ENCODE results near the gene COMP. TPM values are rescaled to one million over a fixed set of nuclear protein-coding genes. Genes with fewer than 3 reads are reported as not detected.
A peak's percentile ranks its signal among the peaks of the same experiment; 100 is the strongest.
"Not testable (repeated sequence)": the region's sequence is repeated elsewhere in the genome, so short reads cannot be mapped to it uniquely, and the experiment has no call there.

The COMP gene
- total and polyA plus RNA-seq, 8 donors, result 0.23 to 47.7 (median 0.26) TPM; not detected in 3

DNA sequence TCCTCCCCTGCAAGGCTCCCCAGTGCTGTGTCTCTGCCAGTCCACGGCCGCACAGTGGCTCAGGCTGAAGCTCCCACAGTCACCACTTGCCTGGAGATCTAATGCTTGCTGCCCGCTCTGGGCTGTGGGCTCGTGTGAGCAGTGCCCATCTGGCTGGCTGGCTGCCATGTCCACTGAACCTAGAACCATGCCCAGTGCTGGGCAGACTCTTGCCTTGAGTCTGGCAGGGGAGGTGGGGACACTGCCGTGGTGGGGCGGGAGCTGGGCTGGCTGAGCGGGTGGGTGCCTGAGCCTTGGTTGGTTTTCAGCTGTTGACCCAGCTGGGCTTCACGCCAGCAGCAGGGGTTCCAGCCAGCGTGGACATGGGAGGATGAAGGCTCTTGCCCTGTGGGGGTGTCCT lies 55.4 kb downstream of the COMP start:
- intact Hi-C loops (cut with DNase I), result no loop called here
- Histone ChIP-seq H3K27ac (no peak overlapping the region), H3K27me3 (no peaks in the 10 kb centered on the region), H3K36me3 (no peaks in the 10 kb centered on the region), H3K4me3 (no peak overlapping the region), H3K9me3 (no peaks in the 10 kb centered on the region), H3K4me1 (peaks cover 1% of the 10 kb centered on the region in 2 donors)
- no peak for DNase-seq
- TF ChIP-seq, protein P1, sequence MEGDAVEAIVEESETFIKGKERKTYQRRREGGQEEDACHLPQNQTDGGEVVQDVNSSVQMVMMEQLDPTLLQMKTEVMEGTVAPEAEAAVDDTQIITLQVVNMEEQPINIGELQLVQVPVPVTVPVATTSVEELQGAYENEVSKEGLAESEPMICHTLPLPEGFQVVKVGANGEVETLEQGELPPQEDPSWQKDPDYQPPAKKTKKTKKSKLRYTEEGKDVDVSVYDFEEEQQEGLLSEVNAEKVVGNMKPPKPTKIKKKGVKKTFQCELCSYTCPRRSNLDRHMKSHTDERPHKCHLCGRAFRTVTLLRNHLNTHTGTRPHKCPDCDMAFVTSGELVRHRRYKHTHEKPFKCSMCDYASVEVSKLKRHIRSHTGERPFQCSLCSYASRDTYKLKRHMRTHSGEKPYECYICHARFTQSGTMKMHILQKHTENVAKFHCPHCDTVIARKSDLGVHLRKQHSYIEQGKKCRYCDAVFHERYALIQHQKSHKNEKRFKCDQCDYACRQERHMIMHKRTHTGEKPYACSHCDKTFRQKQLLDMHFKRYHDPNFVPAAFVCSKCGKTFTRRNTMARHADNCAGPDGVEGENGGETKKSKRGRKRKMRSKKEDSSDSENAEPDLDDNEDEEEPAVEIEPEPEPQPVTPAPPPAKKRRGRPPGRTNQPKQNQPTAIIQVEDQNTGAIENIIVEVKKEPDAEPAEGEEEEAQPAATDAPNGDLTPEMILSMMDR (IDR thresholded peaks at IDR 0.05), result no peak
- ATAC-seq, result no peak

DNA sequence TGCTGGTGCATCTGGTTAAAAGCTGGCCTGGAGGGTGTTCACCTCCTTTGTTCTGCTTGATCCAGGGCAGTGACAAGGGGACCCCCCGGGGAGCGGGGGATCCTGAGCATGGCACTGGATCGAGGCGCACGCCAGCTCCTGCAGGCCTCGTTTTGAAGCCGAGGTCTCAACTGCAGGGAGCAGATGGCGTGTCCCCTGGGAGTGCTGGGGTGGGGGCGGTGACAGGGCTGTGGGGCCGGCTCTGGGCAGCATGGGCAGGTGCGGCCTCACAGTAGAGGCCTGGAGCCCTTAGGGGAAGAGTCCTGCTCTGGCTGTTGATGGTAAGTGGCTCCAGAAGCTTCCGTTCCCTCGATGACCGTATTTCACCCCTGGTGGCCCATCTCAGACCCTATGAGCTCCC lies 55.8 kb downstream of the COMP start:
- H3K9me3 ChIP-seq, result no peaks in the 10 kb centered on the region
- H3K4me3 ChIP-seq, result no peak overlapping the region
- H3K4me1 ChIP-seq, result no peaks in the 10 kb centered on the region
- no peaks in the 10 kb centered on the region for H3K27me3 ChIP-seq
- intact Hi-C loops (cut with DNase I), result no loop called here
- no peaks in the 10 kb centered on the region for H3K36me3 ChIP-seq
- TF ChIP-seq, protein P1 (IDR thresholded peaks at IDR 0.05), result no peak
- ATAC-seq, result no peak
- no peak overlapping the region for H3K27ac ChIP-seq
- no peak for DNase-seq

DNA sequence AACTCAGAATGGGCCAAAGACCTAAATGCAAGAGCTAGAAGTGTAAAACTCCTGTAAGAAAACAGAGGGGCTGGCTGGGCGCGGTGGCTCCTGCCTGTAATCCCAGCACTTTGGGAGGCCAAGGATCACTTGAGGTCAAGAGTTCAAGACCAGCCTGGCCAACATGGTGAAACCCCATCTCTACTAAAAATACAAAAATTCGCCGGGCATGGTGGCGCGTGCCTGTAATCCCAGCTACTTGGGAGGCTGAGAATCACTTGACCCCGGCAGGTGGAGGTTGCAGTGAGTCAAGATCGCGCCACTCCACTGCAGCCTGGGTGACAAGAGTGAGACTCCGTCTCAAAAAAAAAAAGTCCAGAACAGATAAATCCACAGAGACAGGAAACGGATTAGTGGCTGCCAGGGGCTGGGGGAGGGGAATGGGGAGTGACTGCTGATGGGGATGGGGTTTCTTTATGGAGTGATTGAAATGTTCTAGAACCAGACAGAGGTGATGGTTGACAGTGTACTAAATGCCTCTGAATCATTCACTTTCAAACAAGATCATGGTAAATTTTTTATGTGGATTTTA lies 57.3 kb downstream of the COMP start:
- H3K36me3 ChIP-seq; DNase-seq; H3K27ac ChIP-seq; ATAC-seq; intact Hi-C loops (cut with DNase I); H3K27me3 ChIP-seq; H3K4me3 ChIP-seq; H3K4me1 ChIP-seq; H3K9me3 ChIP-seq: not testable (repeated sequence)

DNA sequence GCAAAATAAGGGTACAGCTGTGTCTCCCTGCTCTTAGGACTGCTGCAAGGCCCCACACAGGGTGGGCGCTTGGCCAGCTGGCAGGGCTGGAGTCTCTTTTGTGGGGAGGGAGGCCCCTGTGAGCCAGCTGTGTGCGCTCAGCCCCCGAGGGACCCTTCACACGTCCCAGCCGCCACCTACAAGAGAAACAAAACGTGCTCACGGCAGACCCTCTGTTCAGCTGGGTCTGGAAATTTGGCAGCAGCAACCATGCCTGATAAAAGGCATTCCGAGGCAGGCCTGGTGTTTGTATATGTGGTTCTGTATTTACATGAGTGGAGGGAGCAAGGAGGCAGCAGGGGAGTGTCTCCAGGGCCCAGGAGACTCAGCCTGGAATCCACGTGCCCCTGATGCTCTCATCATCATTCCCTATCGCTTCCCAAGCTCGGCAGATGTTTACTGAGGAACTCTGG lies 57.9 kb downstream of the COMP start:
- Histone ChIP-seq H3K27me3 (no peaks in the 10 kb centered on the region), H3K9me3 (no peaks in the 10 kb centered on the region), H3K36me3 (no peaks in the 10 kb centered on the region), H3K27ac (no peak overlapping the region), H3K4me1 (no peaks in the 10 kb centered on the region), H3K4me3 (no peak overlapping the region)
- DNase-seq (peak in 2 of 4 donors; percentile 76 to 86), ATAC-seq (no peak)
- intact Hi-C loops (cut with DNase I), result no loop called here
- TF ChIP-seq, protein P1 (IDR thresholded peaks at IDR 0.05), result no peak

Other genes starting within 250 kb of the COMP start
- gene FKBP8, start 247.7 kb downstream of the COMP start, total RNA-seq, result 100 to 1,000 TPM; 176 to 195 TPM
- 100 to 1,000 TPM; 191 to 232 (median 218) TPM for gene FKBP8, start 247.7 kb downstream of the COMP start, polyA plus RNA-seq (ENCODE audit: insufficient read length in 6 of 6)
- gene KXD1, start 233.4 kb downstream of the COMP start, total RNA-seq, result 10 to 100 TPM; 68.9 to 86.2 TPM
- gene KXD1, start 233.4 kb downstream of the COMP start, polyA plus RNA-seq (ENCODE audit: insufficient read length in 6 of 6), result 10 to 100 TPM; 65.6 to 79.7 (median 70.3) TPM
- 100 to 1,000 TPM; 922 to 971 TPM for gene UBA52, start 219.4 kb downstream of the COMP start, total RNA-seq
- gene UBA52, start 219.4 kb downstream of the COMP start, polyA plus RNA-seq (ENCODE audit: insufficient read length in 6 of 6), result 1,000 to 10,000 TPM in 1 of 6 donors, 100 to 1,000 TPM in 5; 875 to 1,008 (median 931) TPM
- 10 to 100 TPM; 51.7 to 52.1 TPM for gene REX1BD, start 202.5 kb downstream of the COMP start, total RNA-seq
- gene REX1BD, start 202.5 kb downstream of the COMP start, polyA plus RNA-seq (ENCODE audit: insufficient read length in 6 of 6), result 10 to 100 TPM; 20.4 to 42.9 (median 27.6) TPM
- gene CRLF1, start 184.5 kb downstream of the COMP start, total RNA-seq, result 10 to 100 TPM; 22.5 to 44.7 TPM
- 100 to 1,000 TPM; 210 to 328 (median 252) TPM for gene CRLF1, start 184.5 kb downstream of the COMP start, polyA plus RNA-seq (ENCODE audit: insufficient read length in 6 of 6)
- 1 to 10 TPM; 1.6 to 4.9 TPM for gene TMEM59L, start 178.4 kb downstream of the COMP start, total RNA-seq
- gene TMEM59L, start 178.4 kb downstream of the COMP start, polyA plus RNA-seq (ENCODE audit: insufficient read length in 6 of 6), result 10 to 100 TPM; 31.8 to 41.9 (median 34.8) TPM
- 10 to 100 TPM in 1 of 2 donors, 1 to 10 TPM in 1; 9.0 to 10.4 TPM for gene KLHL26, start 154.3 kb downstream of the COMP start, total RNA-seq
- 1 to 10 TPM; 4.3 to 7.1 (median 5.9) TPM for gene KLHL26, start 154.3 kb downstream of the COMP start, polyA plus RNA-seq (ENCODE audit: insufficient read length in 6 of 6)
- 10 to 100 TPM; 11.3 to 13.8 TPM for gene CRTC1, start 107.6 kb downstream of the COMP start, total RNA-seq
- gene CRTC1, start 107.6 kb downstream of the COMP start, polyA plus RNA-seq (ENCODE audit: insufficient read length in 6 of 6), result 10 to 100 TPM; 13.8 to 23.9 (median 16.5) TPM
- gene UPF1, start 40.7 kb upstream of the COMP start, total RNA-seq, result 10 to 100 TPM; 66.9 to 80.9 TPM
- 10 to 100 TPM; 49.1 to 55.9 (median 55.0) TPM for gene UPF1, start 40.7 kb upstream of the COMP start, polyA plus RNA-seq (ENCODE audit: insufficient read length in 6 of 6)
- under 1 TPM; 0.20 to 0.24 TPM for gene CERS1, start 104.9 kb upstream of the COMP start, total RNA-seq
- gene CERS1, start 104.9 kb upstream of the COMP start, polyA plus RNA-seq (ENCODE audit: insufficient read length in 6 of 6), result 1 to 10 TPM; 3.2 to 4.0 (median 3.6) TPM
- 100 to 1,000 TPM; 196 to 226 TPM for gene COPE, start 128.1 kb upstream of the COMP start, total RNA-seq
- gene COPE, start 128.1 kb upstream of the COMP start, polyA plus RNA-seq (ENCODE audit: insufficient read length in 6 of 6), result 100 to 1,000 TPM in 3 of 6 donors, 10 to 100 TPM in 3; 81.1 to 114 (median 98.9) TPM
- gene DDX49, start 128.4 kb upstream of the COMP start, total RNA-seq, result 10 to 100 TPM; 33.5 to 40.7 TPM
- gene DDX49, start 128.4 kb upstream of the COMP start, polyA plus RNA-seq (ENCODE audit: insufficient read length in 6 of 6), result 10 to 100 TPM; 38.9 to 51.8 (median 45.9) TPM
- 10 to 100 TPM; 27.6 to 32.1 TPM for gene HOMER3, start 149.9 kb upstream of the COMP start, total RNA-seq
- 10 to 100 TPM; 45.0 to 68.0 (median 58.0) TPM for gene HOMER3, start 149.9 kb upstream of the COMP start, polyA plus RNA-seq (ENCODE audit: insufficient read length in 6 of 6)
- 10 to 100 TPM; 64.2 to 80.3 TPM for gene SUGP2, start 242.2 kb upstream of the COMP start, total RNA-seq
- gene SUGP2, start 242.2 kb upstream of the COMP start, polyA plus RNA-seq (ENCODE audit: insufficient read length in 6 of 6), result 100 to 1,000 TPM in 5 of 6 donors, 10 to 100 TPM in 1; 94.1 to 139 (median 108) TPM
- 10 to 100 TPM; 23.7 to 37.9 TPM for gene ARMC6, start 242.3 kb upstream of the COMP start, total RNA-seq
- gene ARMC6, start 242.3 kb upstream of the COMP start, polyA plus RNA-seq (ENCODE audit: insufficient read length in 6 of 6), result 10 to 100 TPM; 30.6 to 36.8 (median 34.0) TPM